ENCODE data around the gene EMCN.
"Not testable (repeated sequence)": the region's sequence is repeated elsewhere in the genome, so short reads cannot be mapped to it uniquely, and the experiment has no call there.

EMCN gene

DNA sequence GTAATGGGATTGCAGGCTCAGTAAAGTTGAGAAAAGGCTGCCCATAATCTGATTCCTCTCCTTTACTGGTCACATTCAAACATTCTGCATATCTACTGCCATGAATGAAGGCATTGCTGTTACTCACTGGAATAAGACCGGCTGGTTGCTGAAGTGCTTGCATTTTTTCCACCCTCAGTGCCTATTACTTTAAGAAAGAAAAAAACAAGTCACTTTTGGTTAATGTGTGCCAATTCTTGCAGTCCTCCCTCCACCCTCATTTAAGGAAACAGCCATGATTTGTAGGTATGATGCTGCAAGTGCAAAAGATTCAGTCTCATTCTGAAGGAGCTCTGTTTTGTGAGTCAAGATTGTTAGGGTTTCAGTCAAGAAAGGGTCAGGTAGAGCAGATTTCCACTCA, 94.9 kb downstream of the EMCN start:
- DNase-seq (ENCODE audit: insufficient read length): no peak
- TF ChIP-seq POLR2A (IDR thresholded peaks at IDR 0.05; ENCODE audit: low read depth, low read length) (no peak), TAF1 (IDR thresholded peaks at IDR 0.05; ENCODE audit: borderline replicate concordance, low read depth, low read length) (no peak), POLR2AphosphoS5 (IDR thresholded peaks at IDR 0.05; ENCODE audit: low read depth, low read length) (no peak)
- no peak for FAIRE-seq

DNA sequence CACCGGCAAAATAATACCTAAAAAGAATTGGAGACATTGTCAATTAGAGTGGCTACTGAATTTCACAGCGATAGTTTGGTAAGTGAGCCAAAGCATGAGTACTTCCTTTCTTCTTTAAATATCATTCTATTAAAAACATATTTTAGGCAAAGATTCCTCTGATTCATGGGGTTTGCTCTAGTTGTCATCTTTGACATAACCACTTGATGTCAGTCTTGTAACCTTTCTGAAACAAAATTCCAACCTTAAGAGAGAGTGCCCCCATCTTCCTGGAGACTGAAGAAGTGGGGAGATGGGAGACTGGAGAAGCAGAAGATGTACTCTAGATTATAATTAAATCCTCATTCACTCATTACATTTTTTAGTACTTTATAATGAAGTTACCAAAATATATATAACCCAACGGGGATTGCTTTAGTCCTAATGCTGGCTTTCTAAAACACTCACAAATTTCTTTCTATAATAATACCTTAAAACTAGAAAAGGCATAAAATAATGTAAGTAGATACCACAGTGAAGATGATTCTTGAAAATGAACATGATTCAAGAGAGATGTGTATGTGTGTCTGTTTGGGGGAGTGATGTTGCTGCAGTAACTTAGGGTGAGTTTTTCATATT, 96.4 kb downstream of the EMCN start:
- TF ChIP-seq POLR2A (IDR thresholded peaks at IDR 0.05; ENCODE audit: low read depth, low read length) (no peak), POLR2AphosphoS5 (IDR thresholded peaks at IDR 0.05; ENCODE audit: low read depth, low read length) (no peak), TAF1 (IDR thresholded peaks at IDR 0.05; ENCODE audit: borderline replicate concordance, low read depth, low read length) (no peak)
- no peak for DNase-seq (ENCODE audit: insufficient read length)
- no peak for FAIRE-seq

DNA sequence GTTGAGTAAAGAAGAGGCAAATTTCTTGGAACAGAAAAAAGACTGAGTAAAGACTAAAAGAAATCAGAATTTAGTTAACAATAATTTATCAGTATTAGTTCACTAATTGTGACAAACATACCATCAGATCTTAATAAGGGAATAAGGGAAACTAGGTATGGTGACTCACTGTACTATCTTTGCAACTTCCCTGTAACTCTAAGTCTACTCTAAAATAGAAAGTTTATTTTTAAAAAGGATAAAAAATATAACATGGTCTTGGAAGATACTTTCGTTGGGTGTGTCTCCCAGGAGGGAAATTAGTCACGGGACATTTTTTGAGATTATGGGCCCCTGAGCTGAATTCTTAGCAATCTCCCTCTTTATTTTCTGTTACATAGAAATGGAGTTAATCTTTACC, 97.3 kb downstream of the EMCN start:
- TF ChIP-seq POLR2AphosphoS5 (IDR thresholded peaks at IDR 0.05; ENCODE audit: low read depth, low read length) (no peak), POLR2A (IDR thresholded peaks at IDR 0.05; ENCODE audit: low read depth, low read length) (no peak), TAF1 (IDR thresholded peaks at IDR 0.05; ENCODE audit: borderline replicate concordance, low read depth, low read length) (no peak)
- FAIRE-seq: no peak
- no peak for DNase-seq (ENCODE audit: insufficient read length)

DNA sequence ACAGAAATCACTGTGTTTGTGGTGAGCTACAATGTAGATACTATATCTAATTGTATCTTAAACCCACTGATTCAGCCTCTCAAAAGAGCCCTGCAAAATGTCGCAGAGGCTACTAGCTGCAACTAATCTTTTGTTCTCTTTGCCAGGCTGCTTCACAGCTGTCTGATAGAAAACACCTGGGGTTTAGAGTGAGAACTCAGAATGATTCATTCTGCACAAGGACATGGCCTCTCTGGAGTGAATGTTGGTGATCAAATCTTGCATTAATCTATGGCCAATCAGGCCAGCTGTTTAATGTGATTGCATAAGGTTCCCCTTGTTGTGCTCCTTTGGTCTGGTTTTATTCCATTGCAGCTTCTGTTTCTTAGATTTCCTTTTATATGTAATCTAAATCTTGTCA, 100.3 kb downstream of the EMCN start:
- DNase-seq (ENCODE audit: insufficient read length) (no peak), FAIRE-seq (no peak)
- TF ChIP-seq TAF1 (IDR thresholded peaks at IDR 0.05; ENCODE audit: borderline replicate concordance, low read depth, low read length): no peak
- no peak for TF ChIP-seq POLR2AphosphoS5 (IDR thresholded peaks at IDR 0.05; ENCODE audit: low read depth, low read length)
- no peak for TF ChIP-seq POLR2A (IDR thresholded peaks at IDR 0.05; ENCODE audit: low read depth, low read length)

DNA sequence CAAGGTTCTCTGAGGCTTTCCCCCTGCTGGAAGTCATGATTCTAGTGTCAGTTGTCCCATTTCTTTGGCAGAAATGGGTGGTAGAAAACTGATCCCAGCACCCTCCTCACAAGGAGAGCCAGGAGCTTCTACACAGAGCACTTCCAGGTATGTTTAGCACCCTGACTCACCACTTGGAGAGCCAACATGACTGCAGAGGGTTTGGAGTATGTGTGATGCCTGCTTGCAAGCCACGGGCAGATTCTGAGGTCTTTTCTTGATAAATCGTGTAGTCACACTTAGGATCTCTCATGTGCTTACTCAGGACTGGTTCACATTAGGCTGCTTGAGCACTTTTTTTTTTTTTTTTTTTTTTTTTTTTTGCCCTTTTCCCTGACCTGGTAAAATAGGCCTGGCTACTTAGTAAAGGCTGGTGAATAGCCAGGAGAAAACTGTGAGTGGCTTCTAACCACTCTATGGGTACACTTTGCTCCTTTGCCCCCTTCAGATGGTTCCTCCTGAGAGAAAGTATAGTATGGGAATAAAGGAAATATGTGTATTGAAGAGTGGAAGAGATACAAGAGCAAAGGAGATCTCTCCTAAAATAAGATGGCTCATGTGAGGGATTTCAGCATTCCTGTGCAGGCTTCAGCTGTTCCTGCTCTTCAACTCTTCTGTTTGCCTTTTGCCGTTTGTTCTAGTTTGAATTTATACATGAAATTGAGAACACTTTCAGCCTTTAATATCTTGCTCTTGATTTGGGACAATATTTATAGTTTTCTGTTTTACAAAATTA, 103.6 kb downstream of the EMCN start:
- FAIRE-seq: no peak
- TF ChIP-seq POLR2A (IDR thresholded peaks at IDR 0.05; ENCODE audit: low read depth, low read length) (no peak), TAF1 (IDR thresholded peaks at IDR 0.05; ENCODE audit: borderline replicate concordance, low read depth, low read length) (no peak), POLR2AphosphoS5 (IDR thresholded peaks at IDR 0.05; ENCODE audit: low read depth, low read length) (no peak)
- DNase-seq (ENCODE audit: insufficient read length): no peak

GRCh38 chr4:100391863-100392262, 126.0 kb downstream of the EMCN start:
- no peak for DNase-seq (ENCODE audit: insufficient read length)
- FAIRE-seq: no peak
- no peak for TF ChIP-seq POLR2A (IDR thresholded peaks at IDR 0.05; ENCODE audit: low read depth, low read length)
- no peak for TF ChIP-seq POLR2AphosphoS5 (IDR thresholded peaks at IDR 0.05; ENCODE audit: low read depth, low read length)
- no peak for TF ChIP-seq TAF1 (IDR thresholded peaks at IDR 0.05; ENCODE audit: borderline replicate concordance, low read depth, low read length)

DNA sequence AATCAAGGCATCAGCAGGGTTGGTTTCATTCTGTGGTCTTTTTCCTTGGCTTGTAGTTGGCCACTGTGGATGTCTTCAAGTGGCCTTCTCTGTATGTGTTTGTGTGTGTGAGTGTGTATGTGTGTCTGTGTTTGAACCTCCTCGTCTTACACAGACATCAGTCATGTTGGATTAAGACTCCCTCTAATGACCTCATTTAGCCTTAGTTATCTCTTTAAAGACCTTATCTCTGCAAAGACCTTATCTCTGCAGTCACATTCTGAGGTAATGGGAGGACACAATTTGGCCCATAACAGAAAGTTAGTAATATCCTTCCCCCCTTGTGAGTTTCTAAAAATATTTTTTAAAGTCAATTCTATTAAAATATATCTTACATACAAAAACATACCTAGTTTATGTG, 126.7 kb downstream of the EMCN start:
- FAIRE-seq: no peak
- no peak for TF ChIP-seq TAF1 (IDR thresholded peaks at IDR 0.05; ENCODE audit: borderline replicate concordance, low read depth, low read length)
- TF ChIP-seq POLR2A (IDR thresholded peaks at IDR 0.05; ENCODE audit: low read depth, low read length): no peak
- TF ChIP-seq POLR2AphosphoS5 (IDR thresholded peaks at IDR 0.05; ENCODE audit: low read depth, low read length): no peak

GRCh38 chr4:100386270-100386669, 131.6 kb downstream of the EMCN start:
- no peak for FAIRE-seq
- DNase-seq (ENCODE audit: insufficient read length): no peak
- TF ChIP-seq POLR2AphosphoS5 (IDR thresholded peaks at IDR 0.05; ENCODE audit: low read depth, low read length) (no peak), POLR2A (IDR thresholded peaks at IDR 0.05; ENCODE audit: low read depth, low read length) (no peak), TAF1 (IDR thresholded peaks at IDR 0.05; ENCODE audit: borderline replicate concordance, low read depth, low read length) (no peak)

More for the DNA sequence above, 126.7 kb downstream of the EMCN start:
- DNase-seq (ENCODE audit: insufficient read length): no peak

GRCh38 chr4:100380401-100380800, 137.4 kb downstream of the EMCN start:
- FAIRE-seq; DNase-seq (ENCODE audit: insufficient read length): not testable (repeated sequence)

DNA sequence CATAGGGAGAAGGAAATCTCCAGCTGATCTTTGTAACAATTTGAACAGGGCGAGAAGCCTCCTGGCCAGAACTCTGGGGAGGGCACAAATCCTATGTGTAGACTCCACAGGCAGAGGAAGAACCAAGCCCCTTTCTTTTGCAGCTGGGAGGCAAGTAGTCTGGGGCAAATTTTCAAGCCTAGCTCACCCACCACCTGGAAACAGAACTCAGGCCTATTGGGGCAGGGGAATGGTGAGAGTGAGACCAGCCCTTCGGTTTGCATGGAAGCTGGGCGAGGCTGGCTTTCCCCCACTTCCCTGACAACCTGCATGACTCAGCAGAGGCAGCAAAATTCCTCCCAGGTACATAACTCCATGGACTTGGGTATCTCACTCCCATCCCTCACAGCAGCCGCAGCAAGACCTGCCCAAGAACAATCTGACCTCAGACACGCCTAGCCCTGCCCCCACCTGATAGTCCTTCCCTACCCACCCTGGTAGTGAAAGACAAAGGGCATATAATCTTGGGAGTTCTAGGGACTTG, 138.2 kb downstream of the EMCN start:
- DNase-seq (ENCODE audit: insufficient read length) (no peak), FAIRE-seq (no peak)
- no peak for TF ChIP-seq TAF1 (IDR thresholded peaks at IDR 0.05; ENCODE audit: borderline replicate concordance, low read depth, low read length)

GRCh38 chr4:100372432-100372831, 145.4 kb downstream of the EMCN start:
- TF ChIP-seq TAF1 (IDR thresholded peaks at IDR 0.05; ENCODE audit: borderline replicate concordance, low read depth, low read length) (no peak), POLR2A (IDR thresholded peaks at IDR 0.05; ENCODE audit: low read depth, low read length) (no peak), POLR2AphosphoS5 (IDR thresholded peaks at IDR 0.05; ENCODE audit: low read depth, low read length) (no peak)
- FAIRE-seq: peak; percentile 27
- no peak for DNase-seq (ENCODE audit: insufficient read length)

DNA sequence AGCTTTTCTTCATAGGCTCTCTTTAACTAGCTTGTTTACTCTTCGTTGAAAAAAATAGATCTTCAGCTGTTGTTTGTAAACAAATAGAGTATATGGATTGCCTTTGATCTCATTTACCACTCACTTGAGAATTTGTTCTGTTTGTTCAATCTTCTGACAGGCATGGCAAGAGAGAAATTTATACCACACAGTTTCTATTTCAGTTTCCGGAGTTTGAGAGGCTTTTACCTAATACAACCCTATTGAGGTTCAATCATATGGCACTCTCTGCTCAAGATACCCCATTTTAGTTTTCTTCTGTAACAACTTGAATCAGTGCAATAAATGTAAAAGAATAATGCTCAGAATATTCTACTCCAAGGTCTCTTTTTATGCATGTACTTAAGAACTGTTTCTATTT, 148.0 kb downstream of the EMCN start:
- no peak for DNase-seq (ENCODE audit: insufficient read length)
- no peak for FAIRE-seq
- no peak for TF ChIP-seq POLR2AphosphoS5 (IDR thresholded peaks at IDR 0.05; ENCODE audit: low read depth, low read length)
- no peak for TF ChIP-seq POLR2A (IDR thresholded peaks at IDR 0.05; ENCODE audit: low read depth, low read length)
- no peak for TF ChIP-seq TAF1 (IDR thresholded peaks at IDR 0.05; ENCODE audit: borderline replicate concordance, low read depth, low read length)

Data from GM12892 (cell line).